ENCODE results near the gene SIRT5.

Gene SIRT5

GRCh38 chr6:13653296-13653695 is 78.9 kb downstream of the SIRT5 start:
- Histone ChIP-seq H3K27ac (replicated peaks) (no peak overlapping the region), H3K27me3 (ENCODE audit: insufficient read depth, poor library complexity, severe bottlenecking) (no peaks in the 10 kb centered on the region), H3K4me3 (replicated peaks; ENCODE audit: insufficient read depth, low read length) (no peak overlapping the region)
- TF ChIP-seq SPI1 (IDR thresholded peaks at IDR 0.05; ENCODE audit: borderline replicate concordance, low read depth) (no peak), CTCF (IDR thresholded peaks at IDR 0.05; ENCODE audit: insufficient read depth, low read length) (no peak), REST (IDR thresholded peaks at IDR 0.05; ENCODE audit: insufficient replicate concordance, low read depth) (no peak), GABPA (IDR thresholded peaks at IDR 0.05; ENCODE audit: low read depth) (no peak), POLR2AphosphoS5 (IDR thresholded peaks at IDR 0.05; ENCODE audit: low read depth) (no peak)
- no peak for DNase-seq (ENCODE audit: low read depth in 1 of 2, low spot score in 1 of 2)

GRCh38 chr6:13654496-13654895 is 80.1 kb downstream of the SIRT5 start:
- TF ChIP-seq GABPA (IDR thresholded peaks at IDR 0.05; ENCODE audit: low read depth), result no peak
- TF ChIP-seq CTCF (IDR thresholded peaks at IDR 0.05; ENCODE audit: insufficient read depth, low read length), result no peak
- TF ChIP-seq POLR2AphosphoS5 (IDR thresholded peaks at IDR 0.05; ENCODE audit: low read depth), result no peak
- no peak overlapping the region for H3K4me3 ChIP-seq (replicated peaks; ENCODE audit: insufficient read depth, low read length)
- DNase-seq (ENCODE audit: low read depth in 1 of 2, low spot score in 1 of 2), result no peak
- H3K27ac ChIP-seq (replicated peaks), result no peak overlapping the region
- no peaks in the 10 kb centered on the region for H3K27me3 ChIP-seq (ENCODE audit: insufficient read depth, poor library complexity, severe bottlenecking)

GRCh38 chr6:13655700-13656099 is 81.3 kb downstream of the SIRT5 start:
- no peaks in the 10 kb centered on the region for H3K27me3 ChIP-seq (ENCODE audit: insufficient read depth, poor library complexity, severe bottlenecking)
- no peak overlapping the region for H3K27ac ChIP-seq (replicated peaks)
- TF ChIP-seq GABPA (IDR thresholded peaks at IDR 0.05; ENCODE audit: low read depth), result no peak
- no peak for TF ChIP-seq CTCF (IDR thresholded peaks at IDR 0.05; ENCODE audit: insufficient read depth, low read length)
- TF ChIP-seq POLR2AphosphoS5 (IDR thresholded peaks at IDR 0.05; ENCODE audit: low read depth), result no peak
- TF ChIP-seq SPI1 (IDR thresholded peaks at IDR 0.05; ENCODE audit: borderline replicate concordance, low read depth), result no peak
- no peak for TF ChIP-seq REST (IDR thresholded peaks at IDR 0.05; ENCODE audit: insufficient replicate concordance, low read depth)
- H3K4me3 ChIP-seq (replicated peaks; ENCODE audit: insufficient read depth, low read length), result no peak overlapping the region
- no peak for DNase-seq (ENCODE audit: low read depth in 1 of 2, low spot score in 1 of 2)

GRCh38 chr6:13660273-13660672 is 85.9 kb downstream of the SIRT5 start:
- Histone ChIP-seq H3K27me3 (ENCODE audit: insufficient read depth, poor library complexity, severe bottlenecking) (no peaks in the 10 kb centered on the region), H3K4me3 (replicated peaks; ENCODE audit: insufficient read depth, low read length) (no peak overlapping the region), H3K27ac (replicated peaks) (no peak overlapping the region)
- no peak for TF ChIP-seq POLR2AphosphoS5 (IDR thresholded peaks at IDR 0.05; ENCODE audit: low read depth)
- DNase-seq (ENCODE audit: low read depth in 1 of 2, low spot score in 1 of 2), result no peak

Measured in HL-60 (cell line).